ENCODE measurements around the gene PHACTR1.

Gene PHACTR1

DNA sequence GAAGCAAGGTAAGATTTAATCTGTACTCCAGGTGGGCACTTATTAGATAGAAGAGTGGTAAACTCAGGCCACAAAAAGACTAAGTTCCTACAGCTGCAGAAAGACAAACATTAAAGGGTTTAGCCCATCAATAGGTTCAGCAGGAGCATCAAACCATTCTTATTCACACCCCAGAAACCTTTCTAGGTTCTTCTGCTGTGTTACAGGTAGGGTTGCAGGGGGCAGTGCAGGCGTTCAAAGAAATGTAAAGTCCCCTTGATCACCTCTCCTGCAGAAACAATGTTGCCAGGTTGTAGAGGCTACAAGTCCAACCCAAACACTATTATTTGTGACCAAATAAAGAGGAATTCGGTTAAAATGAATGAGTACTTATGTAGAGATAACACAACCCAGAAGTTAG lies 31.8 kb downstream of the PHACTR1 start:
- Histone ChIP-seq H3K4me1 (ENCODE audit: control insufficient read depth in 2 of 2, insufficient read depth in 2 of 2, low read length in 2 of 2) (no peaks in the 10 kb centered on the region), H3K9me3 (ENCODE audit: control insufficient read depth in 2 of 2, low read length in 2 of 2) (no peaks in the 10 kb centered on the region), H3K9ac (ENCODE audit: low read depth in 1 of 2, low read length in 2 of 2) (no peak overlapping the region), H3K27me3 (ENCODE audit: control insufficient read depth in 2 of 2, insufficient read depth in 2 of 2, low read length in 2 of 2) (peaks cover 0 to 9% of the 10 kb centered on the region in 2 donors), H3K36me3 (ENCODE audit: control insufficient read depth in 2 of 2, insufficient read depth in 2 of 2, low read length in 2 of 2) (no peaks in the 10 kb centered on the region), H3K27ac (ENCODE audit: low read depth in 2 of 2, low read length in 2 of 2) (no peak overlapping the region), H3K4me3 (ENCODE audit: low read length in 2 of 2) (no peak overlapping the region)

DNA sequence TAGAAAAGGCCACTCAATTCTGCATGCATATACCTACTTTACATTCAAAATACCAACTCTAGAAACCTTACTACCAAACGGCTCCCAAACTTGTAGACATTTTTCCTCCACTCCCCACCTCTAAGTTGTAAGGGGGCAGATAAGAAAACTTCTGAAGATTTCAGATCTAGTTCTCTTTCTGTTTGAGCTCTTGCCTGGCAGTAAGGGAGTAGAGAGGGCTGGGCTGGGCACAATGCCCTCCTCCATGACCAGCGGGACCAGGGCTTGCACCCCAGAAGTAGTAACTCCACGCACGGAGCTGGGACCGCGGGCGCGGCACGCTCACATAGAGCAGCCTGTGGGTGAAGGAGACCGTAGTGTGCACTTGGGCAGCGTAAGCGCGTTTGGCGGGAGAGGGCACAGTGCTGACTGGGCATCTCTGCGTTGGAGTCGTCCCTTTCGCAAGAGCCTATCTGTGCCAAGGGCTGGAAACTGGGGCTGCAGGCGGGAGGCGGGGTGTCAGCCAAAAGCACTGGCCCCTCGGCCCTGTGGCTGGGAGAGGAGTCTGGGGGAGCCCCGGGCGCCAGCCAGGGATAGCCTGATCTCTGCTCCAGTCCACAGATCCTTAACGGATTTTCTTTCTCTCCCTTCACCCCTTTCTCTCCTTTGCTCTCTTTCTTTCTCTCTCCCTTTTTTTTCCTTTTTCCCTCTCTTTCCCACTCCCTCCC lies 32.4 kb downstream of the PHACTR1 start:
- no peaks in the 10 kb centered on the region for H3K4me1 ChIP-seq (ENCODE audit: control insufficient read depth in 2 of 2, insufficient read depth in 2 of 2, low read length in 2 of 2)
- H3K9me3 ChIP-seq (ENCODE audit: control insufficient read depth in 2 of 2, low read length in 2 of 2), result no peaks in the 10 kb centered on the region
- H3K4me3 ChIP-seq (ENCODE audit: low read length in 2 of 2), result no peak overlapping the region
- H3K27me3 ChIP-seq (ENCODE audit: control insufficient read depth in 2 of 2, insufficient read depth in 2 of 2, low read length in 2 of 2), result peaks cover 0 to 9% of the 10 kb centered on the region in 2 donors
- H3K9ac ChIP-seq (ENCODE audit: low read depth in 1 of 2, low read length in 2 of 2), result no peak overlapping the region
- no peak overlapping the region for H3K27ac ChIP-seq (ENCODE audit: low read depth in 2 of 2, low read length in 2 of 2)
- H3K36me3 ChIP-seq (ENCODE audit: control insufficient read depth in 2 of 2, insufficient read depth in 2 of 2, low read length in 2 of 2), result no peaks in the 10 kb centered on the region

DNA sequence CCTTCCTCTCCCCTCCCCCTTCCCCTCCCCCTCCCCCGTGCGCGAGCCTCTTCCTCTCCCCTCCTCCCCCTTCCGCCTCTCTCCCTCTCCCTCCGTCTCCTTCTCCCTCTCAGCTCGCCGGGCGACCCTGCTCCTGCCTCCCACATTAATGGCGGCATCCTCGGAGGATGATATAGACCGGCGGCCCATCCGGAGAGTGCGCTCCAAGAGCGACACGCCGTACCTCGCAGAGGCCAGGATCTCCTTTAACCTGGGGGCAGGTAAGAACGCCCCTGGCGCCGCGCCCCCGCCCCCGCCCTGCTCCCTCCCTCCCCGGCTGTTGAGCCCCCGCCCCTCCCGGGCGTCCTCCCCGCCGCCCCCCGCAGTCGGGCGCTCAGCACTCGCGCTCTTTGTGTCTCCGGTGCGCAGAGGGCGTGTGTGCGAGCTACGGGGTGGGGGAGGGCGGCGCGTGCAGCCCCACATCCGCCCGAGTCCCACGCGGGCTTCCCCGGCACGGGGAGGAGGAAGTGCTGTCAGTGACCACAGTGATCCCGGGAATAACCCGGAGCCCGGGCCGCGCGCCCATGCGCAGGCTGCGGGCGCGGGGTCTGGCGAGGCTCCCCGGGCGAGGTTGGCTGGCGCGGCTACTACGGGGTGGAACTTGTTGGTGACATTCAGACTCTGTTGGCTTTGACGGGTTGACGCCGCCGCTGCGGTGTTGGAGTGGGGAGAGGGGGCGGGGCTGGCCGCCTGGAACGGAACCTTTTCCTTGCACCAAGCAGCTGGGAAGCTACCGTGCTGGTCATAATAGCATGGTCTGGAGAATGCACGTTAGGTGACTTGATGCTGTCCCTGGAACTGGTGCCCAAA lies 33.2 kb downstream of the PHACTR1 start:
- Histone ChIP-seq H3K27ac (ENCODE audit: low read depth in 2 of 2, low read length in 2 of 2) (no peak overlapping the region), H3K4me1 (ENCODE audit: control insufficient read depth in 2 of 2, insufficient read depth in 2 of 2, low read length in 2 of 2) (no peaks in the 10 kb centered on the region), H3K27me3 (ENCODE audit: control insufficient read depth in 2 of 2, insufficient read depth in 2 of 2, low read length in 2 of 2) (peaks cover 0 to 9% of the 10 kb centered on the region in 2 donors), H3K36me3 (ENCODE audit: control insufficient read depth in 2 of 2, insufficient read depth in 2 of 2, low read length in 2 of 2) (no peaks in the 10 kb centered on the region), H3K9ac (ENCODE audit: low read depth in 1 of 2, low read length in 2 of 2) (no peak overlapping the region), H3K4me3 (ENCODE audit: low read length in 2 of 2) (no peak overlapping the region), H3K9me3 (ENCODE audit: control insufficient read depth in 2 of 2, low read length in 2 of 2) (no peaks in the 10 kb centered on the region)

DNA sequence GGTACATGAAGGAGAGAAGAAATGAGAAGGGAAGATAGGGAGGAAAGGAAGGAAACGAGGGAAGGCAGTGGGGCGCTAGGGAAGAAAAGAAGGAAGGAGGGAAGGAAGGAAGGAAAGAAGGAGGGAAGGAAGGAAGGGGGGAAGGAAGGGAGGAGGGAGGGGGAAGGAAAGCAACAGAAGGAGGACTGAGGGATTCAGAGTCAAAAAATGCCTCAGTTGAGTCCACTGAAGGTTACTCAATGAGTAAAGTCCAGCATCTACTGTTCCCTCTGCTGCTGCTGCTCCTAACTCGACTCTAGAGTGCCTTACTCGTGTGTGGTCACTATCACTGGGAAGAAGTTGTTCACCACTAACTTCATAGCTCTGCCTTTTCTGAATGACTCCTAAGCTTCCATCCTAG lies 33.8 kb downstream of the PHACTR1 start:
- Histone ChIP-seq H3K4me3 (ENCODE audit: low read length in 2 of 2) (no peak overlapping the region), H3K27me3 (ENCODE audit: control insufficient read depth in 2 of 2, insufficient read depth in 2 of 2, low read length in 2 of 2) (peaks cover 0 to 9% of the 10 kb centered on the region in 2 donors), H3K4me1 (ENCODE audit: control insufficient read depth in 2 of 2, insufficient read depth in 2 of 2, low read length in 2 of 2) (no peaks in the 10 kb centered on the region), H3K9ac (ENCODE audit: low read depth in 1 of 2, low read length in 2 of 2) (no peak overlapping the region), H3K9me3 (ENCODE audit: control insufficient read depth in 2 of 2, low read length in 2 of 2) (no peaks in the 10 kb centered on the region), H3K36me3 (ENCODE audit: control insufficient read depth in 2 of 2, insufficient read depth in 2 of 2, low read length in 2 of 2) (no peaks in the 10 kb centered on the region), H3K27ac (ENCODE audit: low read depth in 2 of 2, low read length in 2 of 2) (no peak overlapping the region)

DNA sequence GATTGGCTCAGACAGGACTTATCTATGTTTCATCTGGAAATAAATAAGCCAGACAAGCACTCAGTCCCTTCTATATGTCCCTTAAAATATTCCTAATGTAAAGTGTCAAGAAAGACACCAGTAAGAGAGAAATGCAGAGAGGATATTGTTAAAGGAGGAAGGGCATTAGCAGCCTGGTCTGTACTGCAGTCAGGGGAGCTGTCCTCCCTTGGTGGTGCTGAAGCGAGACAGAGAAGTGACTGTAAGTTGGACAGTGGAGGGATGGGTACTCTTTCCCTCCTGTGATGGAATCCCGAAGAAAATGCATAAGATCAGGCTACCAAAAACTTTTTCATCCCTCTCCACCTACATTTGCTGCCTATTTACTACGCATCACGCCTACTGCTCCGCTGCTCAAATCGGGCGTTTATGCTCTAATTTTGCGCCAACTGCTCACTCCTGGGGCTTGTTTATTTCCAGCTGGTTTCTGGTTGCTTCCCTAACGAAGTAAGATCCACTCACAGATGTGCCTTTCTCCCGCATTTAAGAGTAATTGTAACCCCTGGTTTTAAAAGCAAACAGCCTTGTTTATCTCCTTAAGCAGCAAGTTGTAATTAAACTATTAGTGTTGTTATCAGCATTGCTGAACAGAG lies 35.2 kb downstream of the PHACTR1 start:
- Histone ChIP-seq H3K27me3 (ENCODE audit: control insufficient read depth in 2 of 2, insufficient read depth in 2 of 2, low read length in 2 of 2) (peaks cover 0 to 9% of the 10 kb centered on the region in 2 donors), H3K9me3 (ENCODE audit: control insufficient read depth in 2 of 2, low read length in 2 of 2) (no peaks in the 10 kb centered on the region), H3K4me1 (ENCODE audit: control insufficient read depth in 2 of 2, insufficient read depth in 2 of 2, low read length in 2 of 2) (no peaks in the 10 kb centered on the region), H3K4me3 (ENCODE audit: low read length in 2 of 2) (no peak overlapping the region), H3K27ac (ENCODE audit: low read depth in 2 of 2, low read length in 2 of 2) (no peak overlapping the region), H3K36me3 (ENCODE audit: control insufficient read depth in 2 of 2, insufficient read depth in 2 of 2, low read length in 2 of 2) (no peaks in the 10 kb centered on the region), H3K9ac (ENCODE audit: low read depth in 1 of 2, low read length in 2 of 2) (no peak overlapping the region)

DNA sequence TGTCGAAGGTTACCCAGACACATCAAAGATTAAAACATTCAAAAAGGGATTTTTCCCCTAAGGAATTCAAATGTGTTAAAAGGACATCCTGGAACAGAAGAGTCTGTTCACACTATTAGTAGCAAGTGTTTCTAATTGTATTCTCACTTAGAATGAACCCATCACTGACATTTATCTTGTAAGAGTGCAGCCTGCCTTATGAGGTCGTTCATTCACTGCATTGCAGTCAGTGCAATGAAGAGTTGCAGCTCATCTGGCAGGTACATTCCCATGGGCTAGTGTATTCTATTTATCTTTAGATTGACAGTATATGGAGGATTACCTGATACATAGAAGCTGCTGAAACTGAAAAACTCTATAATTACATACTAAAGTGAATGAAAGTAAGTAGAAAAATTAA lies 36.5 kb downstream of the PHACTR1 start:
- H3K27me3 ChIP-seq (ENCODE audit: control insufficient read depth in 2 of 2, insufficient read depth in 2 of 2, low read length in 2 of 2), result peaks cover 0 to 6% of the 10 kb centered on the region in 2 donors
- no peak overlapping the region for H3K9ac ChIP-seq (ENCODE audit: low read depth in 1 of 2, low read length in 2 of 2)
- no peaks in the 10 kb centered on the region for H3K4me1 ChIP-seq (ENCODE audit: control insufficient read depth in 2 of 2, insufficient read depth in 2 of 2, low read length in 2 of 2)
- no peaks in the 10 kb centered on the region for H3K9me3 ChIP-seq (ENCODE audit: control insufficient read depth in 2 of 2, low read length in 2 of 2)
- H3K27ac ChIP-seq (ENCODE audit: low read depth in 2 of 2, low read length in 2 of 2), result no peak overlapping the region
- H3K36me3 ChIP-seq (ENCODE audit: control insufficient read depth in 2 of 2, insufficient read depth in 2 of 2, low read length in 2 of 2), result no peaks in the 10 kb centered on the region
- no peak overlapping the region for H3K4me3 ChIP-seq (ENCODE audit: low read length in 2 of 2)

DNA sequence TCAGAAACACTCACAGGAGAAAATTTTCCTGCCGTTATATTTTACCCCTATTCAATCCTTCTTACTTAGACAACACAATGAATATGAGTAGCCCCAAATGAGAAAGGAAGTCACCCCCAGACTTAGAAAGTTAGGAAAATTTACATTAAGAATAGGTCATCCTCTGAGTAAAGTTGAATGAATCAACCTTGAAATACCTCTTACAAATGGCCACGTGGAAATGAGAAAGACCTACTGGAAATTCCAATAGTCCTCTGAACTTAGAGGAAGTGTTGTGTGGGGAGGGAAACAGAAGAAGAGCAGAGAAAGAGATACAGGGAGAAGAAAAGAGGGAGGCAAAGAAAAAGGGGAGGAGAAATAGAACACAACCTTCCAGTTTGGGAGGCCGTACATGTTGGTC lies 43.7 kb downstream of the PHACTR1 start:
- no peaks in the 10 kb centered on the region for H3K36me3 ChIP-seq (ENCODE audit: control insufficient read depth in 2 of 2, insufficient read depth in 2 of 2, low read length in 2 of 2)
- H3K4me3 ChIP-seq (ENCODE audit: low read length in 2 of 2), result no peak overlapping the region
- no peaks in the 10 kb centered on the region for H3K9me3 ChIP-seq (ENCODE audit: control insufficient read depth in 2 of 2, low read length in 2 of 2)
- H3K27ac ChIP-seq (ENCODE audit: low read depth in 2 of 2, low read length in 2 of 2), result no peak overlapping the region
- no peaks in the 10 kb centered on the region for H3K4me1 ChIP-seq (ENCODE audit: control insufficient read depth in 2 of 2, insufficient read depth in 2 of 2, low read length in 2 of 2)
- H3K27me3 ChIP-seq (ENCODE audit: control insufficient read depth in 2 of 2, insufficient read depth in 2 of 2, low read length in 2 of 2), result no peaks in the 10 kb centered on the region
- H3K9ac ChIP-seq (ENCODE audit: low read depth in 1 of 2, low read length in 2 of 2), result no peak overlapping the region

DNA sequence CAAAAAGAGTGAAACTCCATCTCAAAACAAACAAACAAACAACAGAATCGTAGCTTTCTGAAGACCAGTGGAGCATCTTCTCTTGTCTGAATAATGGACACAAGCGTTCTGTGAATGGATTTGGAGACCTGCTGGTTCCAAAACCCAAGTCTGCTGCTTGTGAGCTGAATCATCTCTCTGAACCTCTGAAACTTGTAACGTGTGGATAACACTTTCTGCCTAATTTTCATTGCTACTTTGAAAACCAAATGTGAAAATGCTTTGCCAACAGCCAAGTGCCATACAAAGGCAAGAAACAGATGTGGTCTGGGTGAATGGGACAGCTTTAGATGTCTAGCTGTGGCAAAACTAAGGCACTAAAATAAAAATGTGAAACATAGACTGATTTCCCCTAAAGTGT lies 44.3 kb downstream of the PHACTR1 start:
- Histone ChIP-seq H3K4me1 (ENCODE audit: control insufficient read depth in 2 of 2, insufficient read depth in 2 of 2, low read length in 2 of 2) (no peaks in the 10 kb centered on the region), H3K27me3 (ENCODE audit: control insufficient read depth in 2 of 2, insufficient read depth in 2 of 2, low read length in 2 of 2) (no peaks in the 10 kb centered on the region)

DNA sequence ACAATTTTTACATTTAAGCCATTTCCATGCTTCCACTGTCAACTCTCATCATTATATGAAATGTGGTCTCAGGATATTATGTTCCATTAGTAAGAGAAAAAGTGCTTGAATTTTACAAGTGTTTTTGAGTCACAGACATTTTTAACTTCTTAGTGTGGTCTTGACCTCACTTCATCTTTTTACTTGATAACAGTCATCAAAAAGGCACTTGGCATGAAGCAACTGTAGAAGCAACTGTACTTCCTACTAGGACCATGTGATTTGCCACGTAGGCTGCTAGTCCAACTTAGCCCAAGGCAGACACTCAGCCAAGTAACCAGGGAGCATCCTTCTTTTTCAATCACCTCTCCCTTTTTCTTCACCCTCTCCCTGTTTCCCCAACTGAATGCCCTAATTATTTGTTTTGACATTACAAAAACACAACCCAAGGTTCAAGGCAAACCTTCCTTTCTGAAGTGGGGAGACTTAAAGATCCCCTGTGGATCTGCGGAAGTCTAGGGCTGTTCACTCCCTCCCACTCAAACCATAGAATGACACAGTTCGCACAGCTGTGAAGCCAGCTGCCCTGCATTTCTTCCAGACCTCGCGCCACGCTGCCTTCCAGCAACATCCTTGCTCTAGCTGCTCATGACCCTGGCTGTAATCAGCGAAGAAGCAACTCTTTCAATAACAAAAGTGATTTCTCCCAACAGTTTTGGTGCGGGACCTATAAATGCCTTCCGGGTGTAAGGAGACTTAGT lies 45.0 kb downstream of the PHACTR1 start:
- no peaks in the 10 kb centered on the region for H3K4me1 ChIP-seq (ENCODE audit: control insufficient read depth in 2 of 2, insufficient read depth in 2 of 2, low read length in 2 of 2)
- no peaks in the 10 kb centered on the region for H3K9me3 ChIP-seq (ENCODE audit: control insufficient read depth in 2 of 2, low read length in 2 of 2)
- H3K27ac ChIP-seq (ENCODE audit: low read depth in 2 of 2, low read length in 2 of 2), result no peak overlapping the region
- H3K36me3 ChIP-seq (ENCODE audit: control insufficient read depth in 2 of 2, insufficient read depth in 2 of 2, low read length in 2 of 2), result no peaks in the 10 kb centered on the region
- no peak overlapping the region for H3K9ac ChIP-seq (ENCODE audit: low read depth in 1 of 2, low read length in 2 of 2)
- no peak overlapping the region for H3K4me3 ChIP-seq (ENCODE audit: low read length in 2 of 2)
- no peaks in the 10 kb centered on the region for H3K27me3 ChIP-seq (ENCODE audit: control insufficient read depth in 2 of 2, insufficient read depth in 2 of 2, low read length in 2 of 2)

More for the DNA sequence above, 44.3 kb downstream of the PHACTR1 start:
- H3K27ac ChIP-seq (ENCODE audit: low read depth in 2 of 2, low read length in 2 of 2), result no peak overlapping the region
- H3K9ac ChIP-seq (ENCODE audit: low read depth in 1 of 2, low read length in 2 of 2), result no peak overlapping the region
- no peaks in the 10 kb centered on the region for H3K36me3 ChIP-seq (ENCODE audit: control insufficient read depth in 2 of 2, insufficient read depth in 2 of 2, low read length in 2 of 2)
- H3K4me3 ChIP-seq (ENCODE audit: low read length in 2 of 2), result no peak overlapping the region
- H3K9me3 ChIP-seq (ENCODE audit: control insufficient read depth in 2 of 2, low read length in 2 of 2), result no peaks in the 10 kb centered on the region
